Heart left ventricle (tissue), 13 donors: Measurements from ENCODE around the gene PRR5.

Source experiments
- POLR2A ChIP-seq, 2 donors: fragments of 450-650 bp; IDR thresholded peaks; one replicate each; pipeline ENCODE4 v1.6.1; 2017; ENCODE audit warnings: antibody characterized with exemption in 2 of 2, mild to moderate bottlenecking in 2 of 2, moderate library complexity in 2 of 2
- TF ChIP-seq, protein P1 (sequence below), 12 donors: fragments of 200-600 bp; sonication (generic) in 4 of 12; IDR thresholded peaks; one replicate each; pipeline versions ENCODE4 v1.5.0 to v1.8.0; 2018 to 2022; ENCODE audit warnings: antibody characterized with exemption in 12 of 12, mild to moderate bottlenecking in 5 of 12
- donor health status: ischemic (EF 13 %, LVEDD 7.1; RV severe dilation, severe dysfunction).
- donor health status: DM: no; HTN: yes; CAD: no.
- donor health status: DM: no; HTN: no; CAD: no.
- donor health status: ischemic (EF 25% LVEDD 6.9; RV normal size, moderate dysfunction).
- donor health status: ischemic (EF 25% LVEDD 5.7; RV mildly dilated, moderate dysfunction).
- donor health status: ischemic (EF 35%, LVEDD 5.7; RV mildly dilated, moderate dysfunction).
- donor health status: nonischemic (EF 11% LVEDD 7.7; RV severe dilation, severe dysfunction).
- donor health status: DM: yes; HTN: yes; CAD: no.
- donor health status: PGD.
- donor health status: ischemic (EF 29% LVEDD 5.4; RV normal size, mild dysfunction).
- donor health status: nonischemic (EF 23%, LVEDD 6.1; RV moderate dilation, normal function).

- TF ChIP-seq, protein P1, sequence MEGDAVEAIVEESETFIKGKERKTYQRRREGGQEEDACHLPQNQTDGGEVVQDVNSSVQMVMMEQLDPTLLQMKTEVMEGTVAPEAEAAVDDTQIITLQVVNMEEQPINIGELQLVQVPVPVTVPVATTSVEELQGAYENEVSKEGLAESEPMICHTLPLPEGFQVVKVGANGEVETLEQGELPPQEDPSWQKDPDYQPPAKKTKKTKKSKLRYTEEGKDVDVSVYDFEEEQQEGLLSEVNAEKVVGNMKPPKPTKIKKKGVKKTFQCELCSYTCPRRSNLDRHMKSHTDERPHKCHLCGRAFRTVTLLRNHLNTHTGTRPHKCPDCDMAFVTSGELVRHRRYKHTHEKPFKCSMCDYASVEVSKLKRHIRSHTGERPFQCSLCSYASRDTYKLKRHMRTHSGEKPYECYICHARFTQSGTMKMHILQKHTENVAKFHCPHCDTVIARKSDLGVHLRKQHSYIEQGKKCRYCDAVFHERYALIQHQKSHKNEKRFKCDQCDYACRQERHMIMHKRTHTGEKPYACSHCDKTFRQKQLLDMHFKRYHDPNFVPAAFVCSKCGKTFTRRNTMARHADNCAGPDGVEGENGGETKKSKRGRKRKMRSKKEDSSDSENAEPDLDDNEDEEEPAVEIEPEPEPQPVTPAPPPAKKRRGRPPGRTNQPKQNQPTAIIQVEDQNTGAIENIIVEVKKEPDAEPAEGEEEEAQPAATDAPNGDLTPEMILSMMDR (IDR thresholded peaks at IDR 0.05), result no peak
- TF ChIP-seq POLR2A (IDR thresholded peaks at IDR 0.05), result no peak
These were observed 1.5 kb upstream of the PRR5 start for GRCh38 chr22:44700456-44700855.
